ENCODE data around the gene RBPMS2. TPM values are rescaled to one million over a fixed set of nuclear protein-coding genes. Genes with fewer than 3 reads are reported as not detected.

The RBPMS2 gene
- total and polyA plus RNA-seq, 2 of the 4 experiments (the other 2 are of a cell fraction) = 2.8 TPM; not detected in 1

- intact Hi-C loops (cut with micrococcal nuclease) = no loop called here
These were observed 73.8 kb downstream of the RBPMS2 start for GRCh38 chr15:64701482-64702184.

More at GRCh38 chr15:64701482-64702184, 73.8 kb downstream of the RBPMS2 start:
- 16% methylated on average over 4 of the region's 5 CpGs; no CpG with 5 or more reads in 1 of the 2 experiments for WGBS, 2 experiments (ENCODE audit: extremely low coverage in 2 of 2, insufficient read length in 1 of 2)
- H2AK5ac ChIP-seq (ENCODE audit: low read depth, low read length) = peak overlapping the region; percentile 92; the same call in 1 of the 2 replicates
- H3K23ac ChIP-seq (ENCODE audit: low read depth, low read length) = peak overlapping the region; percentile 95
- no peak overlapping the region for H3K56ac ChIP-seq (ENCODE audit: extremely low read depth, insufficient read depth, low read length)
- no peak overlapping the region for H2BK15ac ChIP-seq (ENCODE audit: low read depth, low read length)
- no peak overlapping the region for H4K91ac ChIP-seq (ENCODE audit: insufficient read depth, low read depth, low read length)
- peak overlapping the region; percentile 77 for H3K4me3 ChIP-seq (ENCODE audit: insufficient read depth, low read depth, low read length)
- dilution Hi-C loops (cut with HindIII; ENCODE audit: low sequenced_read_pairs, unreplicated experiment) (no loop called here), in situ Hi-C loops (cut with MboI; ENCODE audit: low sequenced_read_pairs) (no loop called here)
- peak overlapping the region; percentile 93 for H3K4me2 ChIP-seq (ENCODE audit: low read depth, low read length)
- H2AK9ac ChIP-seq (replicated peaks; ENCODE audit: low read depth, low read length, poor library complexity) = no peak overlapping the region
- H2BK5ac ChIP-seq (ENCODE audit: low read depth, low read length, poor library complexity, severe bottlenecking) = no peak overlapping the region
- H3K14ac ChIP-seq (replicated peaks; ENCODE audit: low read depth, low read length) = peak overlapping the region; percentile 90
- TSS peak; percentile 60 for BruUV-seq (replicated peaks)
- TF ChIP-seq USF2 (IDR thresholded peaks at IDR 0.05; ENCODE audit: low read depth, low read length) = no peak
- TF ChIP-seq POLR2A (IDR thresholded peaks at IDR 0.05; ENCODE audit: low read depth, low read length) = no peak
- no peak for TF ChIP-seq SMC3 (IDR thresholded peaks at IDR 0.05; ENCODE audit: low read depth, low read length)
- H3K9ac ChIP-seq (ENCODE audit: low read depth, low read length) = peak overlapping the region; percentile 94
- peak overlapping the region; percentile 42; the same call in 1 of the 2 replicates for H3K27ac ChIP-seq (ENCODE audit: insufficient read depth, low read length)
- H3K9me1 ChIP-seq (ENCODE audit: insufficient read depth, low read length) = peaks cover 37% of the 10 kb centered on the region
- ChIA-PET POLR2A (ENCODE audit: unreplicated experiment) (interaction anchor here (0.6 to 0.8 kb wide), 2 partner anchors 21 to 420 kb away, joined by 3 to 5 read pairs; no protein-coding TSS in a partner anchor), CTCF (interaction anchor here (1.5 to 1.6 kb wide), 2 partner anchors 20 to 27 kb away, joined by 3 to 6 read pairs; no protein-coding TSS in a partner anchor)
- H3K4ac ChIP-seq (ENCODE audit: low read depth, low read length) = no peak overlapping the region; the same call in 1 of the 2 replicates
- H2BK120ac ChIP-seq (ENCODE audit: low read depth, low read length) = 0 out of 2 replicates have a peak overlapping the region, but pooled peaks have one; percentile 11
- H3K36me3 ChIP-seq (ENCODE audit: control insufficient read depth, insufficient read depth, low read length) = peaks cover 3% of the 10 kb centered on the region; the same call in 1 of the 2 replicates
- peaks cover 27% of the 10 kb centered on the region for H3K4me1 ChIP-seq (ENCODE audit: control insufficient read depth, insufficient read depth, low read length)
- H3K79me1 ChIP-seq (ENCODE audit: low read depth in 1 of 2, low read length in 2 of 2) = peaks cover 18 to 64% of the 10 kb centered on the region in 2 experiments; a peak in 3 of 4 replicates
- no peaks in the 10 kb centered on the region for H3K9me3 ChIP-seq (ENCODE audit: control insufficient read depth, insufficient read depth, low read length)
- H2AFZ ChIP-seq (replicated peaks; ENCODE audit: low read length, poor library complexity) = no peak overlapping the region
- peak overlapping the region in 1 of 2 experiments; percentile 80; a peak in 2 of 4 replicates for H4K8ac ChIP-seq (ENCODE audit: low read depth in 2 of 2, low read length in 2 of 2)
- no peak overlapping the region for H4K5ac ChIP-seq (ENCODE audit: low read depth, low read length)
- no peak overlapping the region for H3K18ac ChIP-seq (ENCODE audit: low read depth, low read length)
- peaks cover 54% of the 10 kb centered on the region for H4K20me1 ChIP-seq (ENCODE audit: insufficient read depth, low read length)
- ATAC-seq (ENCODE audit: low read depth) = no peak
- no peak for DNase-seq
- H3K27me3 ChIP-seq (ENCODE audit: control insufficient read depth, insufficient read depth, low read length) = no peaks in the 10 kb centered on the region
- H2BK20ac ChIP-seq (ENCODE audit: low read depth, low read length) = no peak overlapping the region

Data from IMR-90 (cell line).